CD4-positive, alpha-beta T cell treated with Interleukin-4 for 4 hours (primary cell): ENCODE data around the gene CLDN11.

Experiments used
- DNase-seq: peaks from one replicate; pipeline ENCODE4 v3.0.0-alpha.2; 2020

The CLDN11 gene

DNA sequence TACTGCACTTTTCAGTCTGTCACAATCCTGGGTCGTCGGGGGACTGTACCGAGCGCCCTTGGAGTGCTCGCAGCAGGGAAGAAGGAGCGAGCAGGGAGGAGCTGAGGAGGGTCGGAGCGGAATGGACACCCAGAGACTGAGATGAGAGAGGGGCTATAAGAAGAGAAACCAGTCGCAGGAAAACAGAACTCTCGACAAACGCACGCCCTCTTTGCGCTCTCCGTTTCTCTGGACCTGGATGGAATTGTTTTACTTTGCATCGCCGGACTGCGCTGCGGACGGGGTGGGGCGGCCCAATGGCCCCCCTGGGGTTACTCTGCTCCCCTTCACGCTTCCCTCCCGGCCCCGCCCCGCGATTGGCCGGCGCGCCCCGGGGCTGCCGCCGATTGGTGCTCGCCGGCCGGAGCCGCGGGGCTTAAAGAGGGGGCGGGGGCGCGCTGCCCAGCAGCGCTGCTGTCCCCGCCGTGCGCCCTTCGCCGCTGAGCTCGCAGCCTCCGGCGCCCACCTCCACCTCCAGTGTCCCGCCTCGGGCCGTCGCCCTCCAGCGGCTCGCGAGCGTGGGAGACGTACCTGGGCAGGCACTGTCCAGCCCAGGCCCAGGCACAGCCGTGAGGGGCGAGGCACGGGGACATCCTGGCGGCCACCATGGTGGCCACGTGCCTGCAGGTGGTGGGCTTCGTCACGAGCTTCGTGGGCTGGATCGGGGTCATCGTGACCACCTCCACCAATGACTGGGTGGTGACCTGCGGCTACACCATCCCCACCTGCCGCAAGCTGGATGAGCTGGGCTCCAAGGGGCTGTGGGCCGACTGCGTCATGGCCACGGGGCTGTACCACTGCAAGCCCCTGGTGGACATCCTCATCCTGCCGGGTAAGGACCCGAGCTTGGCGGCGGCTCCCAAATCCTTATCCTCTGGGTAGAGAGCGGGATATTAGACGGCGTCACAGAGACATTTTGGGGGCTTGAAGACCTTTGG is at the start of gene CLDN11:
Gene CLDN11 (plus strand): TSS at position 447 of the 977 bp plus-strand sequence. CDS start 199 bp downstream, at position 646.
- DNase-seq: no peak

DNA sequence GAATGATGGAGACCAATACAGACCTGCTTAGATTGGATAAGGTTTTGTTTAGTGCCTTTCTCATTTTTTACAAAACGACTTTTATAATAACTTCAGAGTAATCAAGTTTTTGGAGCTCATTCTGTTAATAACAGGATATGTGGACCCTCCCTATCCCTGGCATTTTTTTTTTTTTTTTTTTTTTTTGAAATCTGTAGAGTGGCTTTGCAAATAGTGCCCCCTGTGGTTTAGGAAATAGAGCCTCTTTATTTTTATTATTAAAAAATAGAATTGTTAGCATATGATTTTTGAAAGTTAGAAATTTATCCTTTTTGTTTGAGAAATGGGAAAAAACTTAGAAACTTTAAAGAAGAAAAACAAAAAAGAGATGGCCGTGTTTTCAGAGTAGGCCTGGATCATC is 49.7 kb upstream of the CLDN11 start:
- DNase-seq: no peak

- DNase-seq: no peak
Observed at GRCh38 chr3:170372190-170372879, 46.3 kb upstream of the CLDN11 start.

DNA sequence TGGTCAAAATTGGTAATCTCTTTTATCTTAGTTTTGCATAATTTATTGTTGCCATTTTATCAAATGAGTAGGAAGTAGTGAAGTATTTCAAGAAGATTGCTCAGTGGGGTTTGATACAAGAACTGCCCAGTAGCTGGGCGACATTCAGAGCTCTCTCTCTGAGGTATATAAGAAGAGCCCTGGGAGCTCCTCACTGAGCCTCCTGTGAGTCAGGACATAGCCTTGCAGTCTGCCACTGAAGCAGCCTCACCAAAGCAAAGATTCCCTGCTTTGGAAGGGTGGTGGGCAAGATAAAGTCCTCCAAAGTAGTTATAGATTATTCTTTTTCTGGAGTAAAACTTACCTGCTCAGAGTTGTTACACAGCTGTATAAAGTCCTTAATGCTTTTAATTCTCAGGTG is 35.1 kb upstream of the CLDN11 start:
- DNase-seq: no peak

DNA sequence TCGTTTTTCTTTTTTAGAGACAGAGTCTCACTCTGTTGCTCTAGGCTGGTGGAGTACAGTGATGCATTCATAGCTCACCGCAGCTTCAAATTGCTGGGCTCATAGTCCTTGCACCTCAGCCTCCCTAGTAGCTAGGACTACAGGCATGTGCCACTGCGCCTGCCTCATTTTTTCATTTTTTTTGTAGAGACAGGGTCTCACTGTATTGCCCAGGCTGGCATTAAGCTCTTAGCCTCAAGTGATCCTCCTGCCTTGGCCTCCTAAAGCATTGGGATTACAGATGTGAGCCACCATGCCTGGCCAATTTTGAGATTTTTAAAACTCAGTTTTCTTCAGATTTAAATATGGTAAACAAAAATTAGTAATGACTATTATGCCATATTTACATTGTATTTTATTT is 32.2 kb upstream of the CLDN11 start:
- DNase-seq: no peak

- no peak for DNase-seq
Observed at GRCh38 chr3:170387950-170388349, 30.7 kb upstream of the CLDN11 start.

DNA sequence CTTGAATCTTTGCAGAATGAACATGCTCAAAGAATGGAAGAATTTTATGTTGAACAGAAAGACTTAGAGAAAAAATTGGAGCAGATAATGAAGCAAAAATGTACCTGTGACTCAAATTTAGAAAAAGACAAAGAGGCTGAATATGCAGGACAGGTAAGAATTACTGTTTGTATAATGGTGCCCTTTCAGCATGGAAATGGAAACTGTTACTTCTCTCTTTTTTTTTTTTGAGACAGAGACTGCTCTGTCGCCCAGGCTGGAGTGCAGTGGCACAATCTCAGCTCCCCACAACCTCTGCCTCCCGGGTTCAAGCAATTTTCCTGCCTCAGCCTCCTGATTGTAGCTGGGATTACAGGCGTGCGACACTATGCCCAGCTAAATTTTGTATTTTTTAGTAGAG is 27.6 kb upstream of the CLDN11 start:
- DNase-seq: no peak

DNA sequence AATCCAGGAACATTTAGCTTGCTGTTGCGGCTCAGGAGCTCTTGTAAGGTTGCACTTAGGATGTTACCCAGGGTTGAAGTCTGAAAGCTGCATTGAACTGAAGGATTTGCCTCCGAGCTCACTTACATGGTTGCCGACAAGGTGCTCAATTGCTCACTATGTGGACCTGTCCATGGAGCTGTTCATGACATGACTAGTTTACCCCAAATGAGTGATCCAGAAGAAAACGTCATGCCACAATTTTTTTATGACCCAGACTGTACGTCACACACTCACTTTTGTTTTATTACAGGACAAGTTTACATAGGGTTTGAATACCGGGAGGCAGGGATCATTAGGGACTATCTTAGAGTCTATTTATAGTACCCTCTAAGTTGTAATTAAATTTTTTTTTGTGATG is 21.0 kb upstream of the CLDN11 start:
- DNase-seq: no peak

DNA sequence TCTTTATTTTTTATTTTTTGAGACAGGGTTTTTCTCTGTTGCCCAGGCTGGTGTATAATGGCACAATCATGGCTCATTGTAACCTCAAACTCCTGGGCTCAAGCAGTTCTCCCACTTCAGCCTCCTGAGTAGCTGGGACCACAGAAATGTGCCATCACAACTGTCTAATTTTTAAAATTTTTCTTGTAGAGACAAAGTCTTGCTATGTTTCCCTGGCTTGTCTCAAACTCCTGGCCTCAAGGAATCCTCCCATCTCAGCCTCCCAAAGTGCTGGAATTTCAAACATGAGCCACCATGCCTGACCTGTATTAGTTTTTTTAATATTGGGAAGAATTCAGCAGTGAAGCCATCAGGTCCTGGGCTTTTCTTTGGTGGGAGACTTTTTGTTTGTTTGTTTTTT is 13.6 kb upstream of the CLDN11 start:
- DNase-seq: no peak

DNA sequence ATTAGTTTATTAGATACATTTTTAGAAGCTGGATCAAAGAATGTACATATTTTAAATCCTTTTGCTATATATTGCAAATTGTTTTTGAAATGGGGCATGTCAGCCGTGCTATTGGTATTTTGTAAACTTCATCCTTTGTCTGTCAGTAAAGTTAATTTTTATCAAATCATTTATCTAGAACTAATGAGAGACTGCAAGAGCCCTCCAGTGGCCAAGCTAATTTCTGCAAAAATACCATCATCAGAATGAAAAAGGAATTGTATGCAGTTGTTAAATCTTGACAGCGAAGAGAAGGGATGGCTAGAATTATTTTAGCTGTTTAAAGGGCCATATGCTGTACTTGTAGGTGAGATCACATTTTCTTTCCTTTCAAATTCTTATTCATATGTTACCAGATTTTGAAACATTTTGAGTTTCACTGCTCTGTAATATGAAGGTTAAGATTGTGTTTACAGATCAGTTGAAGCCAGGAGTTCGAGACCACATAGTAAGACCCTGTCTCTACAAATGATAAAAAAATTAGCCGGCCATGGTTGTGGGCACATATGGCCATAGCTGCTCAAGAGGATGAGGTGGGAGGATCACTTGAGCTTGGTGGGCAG is 8.1 kb upstream of the CLDN11 start:
- DNase-seq: peak; percentile 5

- no peak for DNase-seq
Observed at GRCh38 chr3:170413291-170413690, 5.4 kb upstream of the CLDN11 start.

GRCh38 chr3:170414202-170414663 is 4.4 kb upstream of the CLDN11 start:
- DNase-seq: peak; percentile 49

- DNase-seq: no peak
Observed at GRCh38 chr3:170417090-170417489, 1.6 kb upstream of the CLDN11 start.

DNA sequence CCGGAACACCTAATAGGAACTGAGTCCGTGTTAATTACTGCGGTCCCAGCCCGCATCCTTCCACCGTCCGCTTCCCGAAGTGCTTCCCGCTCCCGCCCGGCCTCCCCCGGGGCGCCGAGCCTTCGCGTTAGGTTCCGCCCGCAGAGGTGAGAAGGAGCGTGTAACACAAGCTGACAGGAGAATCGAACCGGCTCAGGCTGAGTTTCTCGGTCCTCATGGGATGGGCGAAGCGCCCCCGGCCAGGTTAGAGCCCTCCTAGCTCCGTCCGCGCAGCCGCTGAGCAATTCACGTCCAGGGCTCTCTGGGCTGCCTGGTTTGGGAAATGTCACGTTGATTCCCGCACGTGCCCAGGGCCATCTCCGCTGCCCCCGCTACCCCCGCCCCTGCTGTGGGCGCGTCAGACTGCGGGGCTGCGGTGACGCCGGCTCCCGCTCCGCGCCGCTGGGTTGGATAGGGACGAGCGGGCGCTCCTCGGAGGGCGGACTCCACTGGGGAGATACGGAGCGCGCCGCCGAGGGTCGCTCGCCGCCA is 954 bp downstream of the CLDN11 start:
- no peak for DNase-seq

DNA sequence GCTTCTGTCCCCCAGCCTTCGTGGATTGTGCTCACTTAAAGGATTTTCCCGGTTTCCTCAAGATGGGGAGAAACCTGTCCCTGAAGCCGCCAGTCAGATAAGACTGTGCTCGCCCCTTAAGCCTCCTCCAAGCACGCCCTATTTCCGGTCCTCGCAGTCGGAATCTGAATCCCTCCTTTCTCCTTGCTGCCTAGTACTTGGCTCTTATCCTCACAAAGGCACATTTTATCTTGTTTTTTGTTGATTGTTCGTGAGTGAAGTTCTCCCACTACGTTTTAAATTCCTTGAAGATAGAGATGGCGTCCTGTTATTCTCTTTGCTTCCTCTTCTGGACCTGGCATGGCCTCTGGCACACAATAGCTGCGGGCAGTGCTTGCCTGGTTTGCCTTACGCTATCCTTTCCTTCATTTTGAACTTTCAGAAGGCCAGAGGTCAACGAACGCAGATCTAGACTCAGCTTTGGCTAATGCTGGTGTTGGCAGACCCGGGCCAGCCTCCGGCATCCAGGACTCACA is 1.7 kb downstream of the CLDN11 start:
- DNase-seq: no peak

DNA sequence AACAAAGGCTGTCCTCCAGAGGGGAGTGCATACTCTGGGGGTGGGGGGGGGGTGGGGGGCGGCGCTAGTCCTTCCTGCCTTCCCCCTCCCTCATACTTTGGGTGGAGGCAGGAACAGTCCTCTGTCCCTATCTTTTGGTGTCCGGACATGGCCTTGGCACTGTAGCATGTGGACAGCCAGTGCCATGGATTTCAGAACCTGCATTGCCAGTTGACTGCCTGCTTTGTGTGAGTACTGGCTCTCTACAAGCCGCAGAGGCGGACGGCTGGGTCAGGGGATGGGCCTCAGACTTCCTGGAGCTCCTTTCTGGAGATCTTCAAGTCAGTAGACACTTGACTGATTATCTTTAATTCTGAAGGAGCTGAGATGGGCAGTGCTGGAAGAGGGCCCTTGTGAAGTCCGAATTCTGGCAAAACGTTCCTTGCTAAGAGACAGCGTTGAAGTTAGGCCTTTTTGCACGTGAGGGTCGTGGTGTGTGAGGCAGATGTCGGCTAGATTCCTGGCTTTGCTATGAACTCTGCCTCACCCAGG is 2.5 kb downstream of the CLDN11 start:
- DNase-seq: no peak

- DNase-seq: no peak
Observed at GRCh38 chr3:170421758-170422157, 3.1 kb downstream of the CLDN11 start.

- DNase-seq: no peak
Observed at GRCh38 chr3:170423001-170423615, 4.4 kb downstream of the CLDN11 start.

GRCh38 chr3:170424879-170425278 is 6.2 kb downstream of the CLDN11 start:
- no peak for DNase-seq

GRCh38 chr3:170425491-170426239 is 7.0 kb downstream of the CLDN11 start:
- no peak for DNase-seq

DNA sequence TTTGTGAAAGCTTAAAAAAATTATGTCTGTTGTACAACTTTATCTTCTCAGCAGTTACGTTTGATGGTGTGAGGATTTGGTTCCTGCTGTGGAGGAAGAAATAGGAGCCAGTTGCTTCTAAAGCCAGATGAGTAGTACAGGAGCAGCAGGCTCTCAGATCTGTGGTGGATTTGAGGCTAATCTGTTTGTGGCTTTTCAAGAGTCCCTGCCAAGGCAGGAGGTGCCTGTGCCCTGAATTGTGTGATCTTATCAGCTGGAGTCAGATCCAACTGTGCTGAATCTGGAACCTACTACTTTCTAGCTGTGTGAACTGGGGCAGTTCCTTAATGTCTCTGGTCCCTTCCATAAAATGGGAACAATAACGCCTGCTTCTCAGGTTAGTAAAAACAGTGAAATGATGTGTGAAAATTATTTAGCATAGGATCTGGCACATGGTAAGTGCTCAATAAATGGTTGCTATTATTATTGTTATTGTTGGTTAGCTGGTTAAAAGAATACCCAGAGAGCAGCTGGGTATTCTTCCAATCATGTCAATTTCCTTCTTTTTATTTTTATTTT is 7.7 kb downstream of the CLDN11 start:
- no peak for DNase-seq
